ENCODE data around the gene DNAJC22.

DNA sequence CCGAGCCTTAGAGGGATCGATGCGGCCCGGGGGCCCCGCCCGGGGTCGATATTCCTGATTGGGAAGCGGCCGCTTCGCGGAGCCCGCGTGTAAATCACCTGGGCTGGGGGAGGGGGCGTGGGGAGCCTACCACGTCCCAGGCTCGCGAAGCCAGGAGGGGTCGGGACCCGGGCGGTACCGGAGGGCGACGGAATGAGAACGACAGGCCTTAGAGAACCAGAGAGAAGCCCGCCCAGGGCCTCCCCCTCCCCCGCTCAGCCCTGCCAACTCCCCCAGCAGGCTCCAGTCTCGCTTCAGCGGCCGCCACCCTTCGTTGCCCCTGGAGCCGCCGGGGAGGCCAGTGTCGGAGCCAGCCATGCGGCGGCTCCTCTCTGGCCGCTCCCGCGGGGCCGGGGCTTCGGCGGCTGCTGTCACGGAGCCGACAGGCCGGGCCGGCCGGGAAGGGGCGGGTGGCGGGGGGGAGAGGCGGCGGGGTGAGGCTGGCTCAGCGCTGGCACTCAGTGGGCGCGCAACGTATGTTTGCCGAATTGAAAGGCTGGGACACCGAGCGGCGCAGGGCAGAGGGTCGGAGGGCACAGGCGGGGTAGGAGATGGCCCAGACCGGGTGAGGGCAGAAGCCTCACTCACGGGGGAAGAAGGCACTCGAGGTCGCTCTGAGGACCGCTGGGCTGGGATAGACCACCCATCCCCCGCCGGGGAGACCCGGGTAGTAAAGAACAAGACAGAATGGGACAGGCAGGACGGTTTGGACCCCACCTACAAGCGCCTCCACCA is 1.4 kb upstream of the DNAJC22 start:
- TF ChIP-seq CTCF (conservative IDR thresholded peaks at IDR 0.05 in 1 of 2, IDR thresholded peaks at IDR 0.05 in 1 of 2; ENCODE audit: low read depth in 1 of 2, low read length in 2 of 2) (no peak), EZH2 (IDR thresholded peaks at IDR 0.05; ENCODE audit: low read length, missing control alignments) (peak; percentile 93)

All from fibroblast of lung (primary cell).